IPS-NIHi7 (cell line): ENCODE data around the gene EIF2A.
"Not testable (repeated sequence)": the region's sequence is repeated elsewhere in the genome, so short reads cannot be mapped to it uniquely, and the experiment has no call there.

ENCODE experiments used
- DNase-seq: peaks from one replicate; pipeline ENCODE4 v3.0.0; 2012; ENCODE audit warnings: mixed read lengths; ENCODE audit errors: extremely low spot score

The EIF2A gene

DNA sequence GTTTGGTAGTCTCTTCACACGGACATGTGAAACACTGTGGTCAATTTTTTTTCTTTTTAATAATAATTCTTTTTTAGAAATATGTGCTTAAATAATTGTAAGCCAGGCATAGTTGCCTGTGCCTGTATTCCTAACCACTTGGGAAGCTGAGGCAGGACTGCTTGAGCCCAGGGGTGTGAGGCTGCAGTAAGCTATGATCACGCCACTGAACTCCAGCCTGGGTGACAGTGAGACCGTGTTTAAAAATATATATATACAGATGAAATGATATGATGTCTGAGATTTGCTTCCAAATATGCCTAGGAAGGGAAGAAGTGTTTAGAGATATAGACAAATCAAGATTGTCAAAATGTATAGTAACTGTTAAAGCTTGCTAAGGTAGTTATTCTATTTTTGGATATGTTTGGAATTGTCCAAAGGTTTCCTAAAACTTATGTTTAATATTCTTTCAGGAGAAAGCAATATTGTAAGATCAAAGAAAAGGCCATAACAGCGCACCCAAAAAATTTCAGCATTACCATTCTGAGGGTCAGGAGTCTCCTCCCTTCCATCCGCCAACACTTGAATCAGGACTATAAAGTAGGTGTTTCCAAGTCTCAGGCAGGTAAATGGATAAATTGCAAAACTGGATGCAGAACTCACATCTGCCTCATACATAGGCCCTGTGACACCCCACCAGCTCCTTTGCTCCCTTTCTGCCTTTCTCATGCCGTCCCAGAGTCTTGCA, 56.0 kb downstream of the EIF2A start:
- DNase-seq = no peak

DNA sequence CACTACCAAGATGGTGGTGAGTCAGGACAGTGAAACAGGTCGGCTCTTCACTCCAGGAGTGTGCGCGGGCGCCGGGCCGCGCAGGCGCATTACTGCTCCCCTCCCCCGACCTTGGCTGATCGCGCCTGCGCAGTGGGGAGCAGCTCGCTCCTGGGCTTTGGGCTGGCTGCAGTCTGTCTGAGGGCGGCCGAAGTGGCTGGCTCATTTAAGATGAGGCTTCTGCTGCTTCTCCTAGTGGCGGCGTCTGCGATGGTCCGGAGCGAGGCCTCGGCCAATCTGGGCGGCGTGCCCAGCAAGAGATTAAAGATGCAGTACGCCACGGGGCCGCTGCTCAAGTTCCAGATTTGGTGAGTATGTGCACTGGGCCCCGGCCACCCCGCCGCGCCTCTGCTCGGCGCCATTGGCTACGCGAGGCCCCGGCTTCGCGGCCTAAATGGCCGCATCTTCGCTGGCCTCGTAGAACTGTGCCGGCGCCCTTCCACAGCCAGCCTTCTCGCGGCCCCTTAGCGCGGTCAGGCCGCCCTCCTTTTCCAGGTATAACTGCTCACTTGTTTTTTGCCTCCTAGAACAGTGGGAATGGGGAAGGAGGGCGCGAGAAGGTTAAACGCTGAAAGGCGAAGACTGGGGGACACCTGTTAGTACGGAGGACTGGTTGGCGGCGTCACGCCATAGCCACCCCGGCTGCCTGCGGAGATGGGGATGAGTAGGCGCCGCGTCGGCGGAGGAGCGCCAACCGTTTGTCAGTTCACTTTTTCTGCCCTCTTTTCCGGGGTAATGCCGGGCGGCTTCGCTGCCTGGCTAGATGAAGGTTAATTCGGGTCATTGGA, 56.8 kb downstream of the EIF2A start, which contains the start of gene SELENOT:
TSS of gene SELENOT (plus strand) at position 169 of the 827 bp plus-strand sequence. CDS start at position 211, 42 bp downstream.
- DNase-seq = peak; percentile 97

DNA sequence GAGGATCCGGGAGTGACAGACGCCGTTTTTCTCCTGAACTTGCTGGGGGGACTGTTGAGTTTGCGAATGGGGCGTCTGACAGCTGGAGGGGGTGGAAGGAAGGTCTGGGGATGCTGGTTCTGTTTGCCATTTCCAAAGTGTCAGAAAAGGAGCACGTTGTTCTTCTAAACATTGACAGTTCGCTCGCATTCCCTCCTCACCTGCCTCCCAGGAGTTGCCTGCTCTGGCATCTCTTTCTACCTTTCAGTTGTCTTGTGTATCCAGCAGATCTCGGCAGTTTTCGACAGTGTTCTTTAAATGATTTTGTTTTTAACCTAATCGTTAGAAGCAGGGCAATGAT, 57.4 kb downstream of the EIF2A start:
- peak; percentile 26 for DNase-seq

DNA sequence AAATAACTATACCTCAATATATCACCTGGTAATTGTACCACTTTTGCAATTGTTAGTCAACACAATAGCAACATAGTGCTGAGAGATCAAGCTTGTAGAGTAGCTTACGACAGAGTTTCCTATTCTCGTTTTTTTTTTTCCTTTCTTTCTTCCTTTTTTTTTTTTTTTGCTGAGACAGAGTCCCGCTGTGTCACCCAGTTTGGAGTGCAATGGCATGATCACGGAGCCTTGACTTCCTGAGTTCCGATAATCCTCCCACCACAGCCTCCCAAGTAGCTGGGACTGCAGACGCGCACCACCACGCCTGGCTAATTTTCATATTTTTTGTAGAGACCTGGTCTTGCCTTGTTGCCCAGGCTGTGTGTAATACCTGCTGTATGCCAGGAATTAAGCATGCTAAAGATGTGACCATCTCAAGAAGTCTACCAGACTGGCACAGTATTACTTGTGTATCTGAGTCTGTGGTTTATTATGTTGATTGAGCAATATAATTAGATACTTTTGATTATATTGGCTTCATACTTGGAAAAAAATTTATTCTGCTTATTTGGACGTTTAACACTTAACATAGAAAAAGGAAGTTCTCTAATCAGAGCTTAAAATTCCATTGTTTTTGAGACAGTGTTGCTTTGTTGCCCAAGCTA, 59.5 kb downstream of the EIF2A start:
- no peak for DNase-seq

DNA sequence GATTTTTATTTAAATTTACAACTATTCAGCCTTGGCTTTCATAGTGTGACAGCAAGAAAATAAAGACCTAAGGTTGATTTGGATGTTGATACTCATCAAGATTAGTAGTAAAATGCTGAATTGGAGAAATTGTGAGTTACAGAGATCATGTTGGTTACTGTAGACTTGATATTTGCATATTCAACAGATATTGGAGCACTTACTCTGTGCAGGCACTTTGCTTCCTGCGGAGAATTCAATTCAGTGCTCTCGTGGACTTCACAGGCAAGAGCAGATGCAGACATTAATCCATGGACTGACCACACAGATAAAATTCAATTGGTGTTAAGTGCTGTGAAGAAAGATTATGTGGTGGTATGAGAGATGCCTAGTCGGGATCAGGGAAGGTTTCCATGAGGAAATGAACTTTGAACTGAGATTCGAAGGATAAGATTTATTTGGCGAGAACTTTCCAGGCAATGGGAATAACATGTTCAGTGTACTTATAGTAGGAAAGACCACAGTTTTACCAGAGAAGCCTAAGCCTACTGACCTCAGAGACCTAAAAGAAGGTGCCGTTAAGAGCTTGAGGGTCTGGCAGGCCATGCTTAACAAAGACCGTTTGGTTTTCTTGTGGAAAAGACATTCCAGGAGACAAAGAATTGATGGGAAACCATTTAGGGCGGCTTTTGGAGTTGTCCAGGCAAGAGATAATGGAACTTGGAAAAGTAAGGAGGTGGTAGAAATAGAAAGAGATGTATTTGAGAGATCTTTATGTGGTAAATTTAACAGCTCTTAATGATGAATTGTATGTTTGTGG, 60.9 kb downstream of the EIF2A start:
- DNase-seq = no peak

DNA sequence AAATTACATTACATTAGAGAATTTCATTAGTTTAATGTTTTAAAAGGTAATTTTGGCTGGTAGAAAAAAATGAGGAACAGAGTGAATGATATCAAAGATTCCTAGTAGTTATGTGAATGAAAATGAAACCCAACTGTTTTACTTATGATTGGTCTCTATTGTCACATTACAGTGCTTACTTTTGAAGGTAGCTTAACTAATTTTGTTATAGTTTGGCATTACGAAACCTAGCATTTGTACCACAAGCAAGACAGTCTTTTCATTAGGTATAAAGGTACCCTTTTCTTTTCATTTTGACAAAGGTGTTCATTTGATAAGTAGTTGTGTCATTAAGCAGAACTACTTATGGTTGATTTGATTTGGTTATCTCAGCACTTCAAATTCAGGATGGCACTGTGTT, 63.4 kb downstream of the EIF2A start:
- no peak for DNase-seq

DNA sequence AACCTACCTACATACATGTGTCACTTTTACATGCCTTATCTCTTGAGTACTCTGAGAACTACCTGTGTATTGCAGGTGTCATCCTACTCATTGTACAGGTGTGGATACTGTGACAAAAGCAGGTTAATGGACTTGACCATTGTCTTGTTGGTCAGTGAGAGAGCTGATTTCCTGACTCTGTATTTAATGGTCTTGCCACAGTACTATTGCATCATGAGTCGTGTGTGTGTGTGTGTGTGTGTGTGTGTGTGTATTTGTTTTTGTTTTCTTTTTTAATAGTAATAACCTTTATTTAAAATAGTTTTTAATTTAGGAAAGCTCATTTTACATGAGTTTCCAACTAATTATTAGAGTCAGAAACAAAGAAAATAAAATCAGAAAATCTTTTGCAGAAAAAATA, 64.2 kb downstream of the EIF2A start:
- no peak for DNase-seq

DNA sequence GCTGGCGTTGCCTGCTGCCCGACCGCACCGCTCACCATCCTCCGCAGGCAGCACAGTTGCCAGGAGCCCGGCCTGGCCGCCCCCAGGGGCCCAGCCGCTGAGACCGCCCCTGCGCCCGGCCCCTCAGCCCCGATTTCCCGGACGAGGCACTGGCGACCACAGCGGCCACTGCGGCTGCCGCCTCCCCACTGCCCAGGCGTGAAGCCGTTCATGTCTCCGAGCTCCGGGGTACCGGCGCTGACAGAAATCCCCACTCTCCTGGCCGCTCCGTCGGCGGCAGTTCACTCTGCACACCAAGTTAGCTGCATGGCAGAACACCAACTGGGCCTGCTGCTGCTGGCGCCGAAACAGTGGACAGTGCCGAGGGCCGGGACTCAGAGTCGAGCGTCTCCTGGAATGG, 65.1 kb downstream of the EIF2A start:
- no peak for DNase-seq

DNA sequence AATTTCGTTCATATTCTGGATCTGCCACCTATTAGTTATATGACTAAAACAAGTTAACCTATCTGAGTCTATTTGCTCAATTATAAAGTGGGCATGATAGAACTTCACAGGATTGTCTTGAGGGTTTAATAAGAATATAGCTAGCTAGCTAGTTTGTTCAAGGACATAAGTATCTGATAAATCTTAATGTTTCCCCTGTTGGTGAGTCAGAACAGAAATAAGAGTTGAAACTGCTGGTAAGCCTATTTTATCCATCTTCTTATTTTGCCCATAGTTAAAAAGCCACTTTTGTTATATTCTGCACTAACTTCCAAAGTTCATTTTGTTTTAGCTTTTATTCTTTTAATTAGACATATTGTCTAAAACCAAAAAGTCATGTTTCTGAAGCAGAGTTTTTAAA, 65.9 kb downstream of the EIF2A start:
- no peak for DNase-seq

DNA sequence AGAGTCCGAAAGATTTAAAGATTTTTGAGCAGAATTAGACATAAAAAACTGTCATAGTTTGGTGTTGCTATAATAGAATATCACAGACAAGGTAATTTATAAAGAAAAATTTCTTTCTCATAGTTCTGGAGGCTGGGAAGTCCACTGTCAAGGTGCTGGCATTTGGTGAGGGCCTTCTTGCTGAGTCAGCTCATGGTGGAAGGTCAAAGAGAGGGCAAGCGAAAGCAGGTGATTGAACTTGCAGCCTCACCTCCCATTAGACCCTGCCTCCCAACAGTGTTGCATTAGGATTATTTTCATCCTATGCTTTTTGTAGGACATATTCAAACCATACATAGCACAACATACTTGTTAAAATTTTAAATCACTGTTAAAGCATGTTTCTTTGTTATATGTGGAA, 66.4 kb downstream of the EIF2A start:
- no peak for DNase-seq

DNA sequence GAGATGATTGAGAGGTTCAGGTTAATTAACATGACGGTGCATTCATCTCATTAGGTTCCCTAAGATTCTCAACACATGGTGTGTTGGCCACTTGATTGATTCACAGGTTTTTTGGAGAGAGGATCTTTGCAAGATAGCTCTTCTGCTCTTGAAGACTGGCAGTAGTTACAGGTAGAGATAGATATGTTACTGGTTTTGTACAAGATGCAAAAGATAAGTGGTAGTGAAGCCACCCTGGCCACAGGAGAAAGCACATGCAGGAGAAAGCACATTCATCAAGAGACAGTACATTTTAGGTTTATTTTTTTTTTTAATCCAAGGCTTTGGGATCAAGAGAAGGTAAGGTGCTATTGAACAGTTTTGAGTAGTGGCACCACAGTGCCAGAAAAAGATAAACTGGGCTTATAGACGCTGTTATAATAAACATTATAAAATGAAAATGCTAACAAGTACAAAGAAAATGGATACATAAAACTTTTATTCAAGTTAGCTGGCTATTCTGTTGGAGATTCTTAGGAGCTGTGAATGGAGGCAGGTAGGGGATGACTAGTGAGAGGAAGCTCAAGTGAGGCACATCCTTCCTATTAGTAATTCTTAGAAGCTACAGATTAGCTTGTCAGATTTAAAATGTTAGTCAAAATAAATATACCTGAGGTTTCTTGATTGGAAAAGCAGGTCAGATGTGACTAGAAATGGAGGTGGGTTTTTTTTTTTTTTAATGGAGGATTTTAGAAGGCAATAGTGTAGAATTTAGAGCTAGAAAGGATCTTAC, 67.3 kb downstream of the EIF2A start:
- DNase-seq = no peak

DNA sequence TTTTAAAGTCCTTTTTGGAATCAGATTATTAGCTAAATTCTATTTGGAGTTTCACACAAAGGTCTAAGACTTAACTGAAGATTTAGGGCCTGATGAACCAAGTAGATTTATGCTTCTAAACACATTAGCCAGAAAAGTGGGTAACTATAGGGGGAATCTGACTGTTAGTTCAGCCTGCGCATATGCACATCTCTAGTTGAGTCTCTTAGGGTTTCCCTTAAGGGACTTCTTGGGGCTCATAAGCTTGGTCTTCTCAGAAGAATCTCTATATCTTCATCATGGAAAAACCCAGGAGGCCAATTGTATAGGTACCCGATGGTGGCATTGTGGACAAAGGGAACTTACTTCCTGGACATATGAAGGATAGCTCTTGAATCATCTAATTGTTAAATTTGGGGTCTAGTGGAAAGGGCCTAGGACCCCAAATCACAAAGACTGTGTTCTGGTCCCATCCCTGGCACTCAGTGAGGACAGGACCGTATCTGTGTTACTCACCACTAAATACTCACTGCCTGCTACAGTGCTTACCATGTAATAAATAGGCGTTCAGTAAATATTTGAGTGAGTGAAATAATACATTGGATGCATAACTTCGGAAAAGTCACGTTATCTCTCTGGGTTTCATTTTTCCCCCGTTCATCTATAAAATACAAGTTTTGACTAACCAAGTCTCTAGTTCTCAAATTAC, 73.6 kb downstream of the EIF2A start:
- DNase-seq = no peak

DNA sequence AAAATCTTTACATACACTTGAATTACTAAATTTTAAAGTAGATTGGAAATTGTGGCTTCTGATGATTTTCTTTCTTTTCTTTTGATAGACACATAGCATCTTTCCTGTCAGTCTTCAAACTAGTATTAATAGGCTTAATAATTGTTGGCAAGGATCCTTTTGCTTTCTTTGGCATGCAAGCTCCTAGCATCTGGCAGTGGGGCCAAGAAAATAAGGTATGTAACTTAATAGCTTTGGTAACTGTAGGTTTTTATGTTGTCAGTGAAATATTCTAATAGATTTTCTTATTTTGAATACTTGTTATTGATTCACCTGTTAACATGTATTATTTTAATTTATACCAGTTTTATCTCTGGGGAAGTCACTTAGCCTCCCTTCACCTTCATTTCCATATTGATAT, 76.4 kb downstream of the EIF2A start:
- not testable (repeated sequence) for DNase-seq

DNA sequence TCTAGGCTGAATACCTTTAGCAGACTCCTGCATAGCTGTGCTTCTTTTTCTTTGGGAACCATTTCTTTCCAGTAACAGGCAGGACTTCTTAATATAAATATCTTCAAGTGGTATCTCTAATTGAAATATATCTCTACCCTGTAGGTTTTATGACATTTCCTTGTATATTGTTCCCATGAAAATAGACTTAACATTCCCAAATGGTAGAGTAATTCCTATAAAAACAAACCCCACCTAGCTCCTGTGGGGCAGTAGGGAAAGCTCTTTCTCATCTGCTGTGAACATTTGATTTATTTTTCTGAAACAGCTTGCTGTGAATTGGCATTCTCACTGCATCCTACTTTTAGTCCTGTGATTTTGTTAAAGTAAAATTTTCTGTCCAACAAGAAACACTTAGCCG, 77.4 kb downstream of the EIF2A start:
- no peak for DNase-seq

DNA sequence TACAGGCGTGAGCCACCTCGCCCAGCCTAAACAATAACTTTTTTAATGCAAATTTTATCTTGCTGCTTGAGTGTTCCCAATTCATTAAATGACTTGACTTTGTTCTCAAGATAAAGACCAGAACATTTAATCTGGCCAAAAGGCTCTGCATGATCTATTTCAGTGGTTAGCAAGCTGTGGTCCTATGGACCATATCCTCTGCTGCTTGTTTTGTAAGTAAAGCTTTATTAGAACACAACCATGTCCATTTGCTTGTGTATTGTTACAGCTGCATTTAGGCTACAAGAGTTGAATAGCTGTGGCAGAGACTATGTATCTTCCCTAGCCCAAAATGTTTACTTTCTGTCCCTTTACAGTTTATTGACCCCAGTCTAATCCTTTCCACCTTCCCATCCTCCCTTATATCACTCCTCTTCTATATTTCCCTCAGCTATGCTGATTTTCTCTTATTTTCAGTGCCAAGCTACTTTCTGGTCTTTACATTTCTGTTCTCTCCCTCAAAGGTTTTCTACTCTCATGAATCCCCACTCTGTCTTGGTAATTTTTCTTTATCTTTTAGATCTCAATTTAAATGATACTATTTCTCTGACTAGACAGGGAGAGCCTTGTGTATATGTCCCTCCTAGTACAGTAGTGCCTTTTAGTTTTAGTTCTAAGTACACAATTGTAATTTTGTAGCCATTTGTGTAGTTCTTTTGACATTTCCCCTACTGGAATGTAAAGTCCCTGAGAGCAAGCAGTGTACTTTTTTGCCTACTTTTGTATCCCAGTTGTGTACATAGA, 79.8 kb downstream of the EIF2A start:
- DNase-seq = no peak

DNA sequence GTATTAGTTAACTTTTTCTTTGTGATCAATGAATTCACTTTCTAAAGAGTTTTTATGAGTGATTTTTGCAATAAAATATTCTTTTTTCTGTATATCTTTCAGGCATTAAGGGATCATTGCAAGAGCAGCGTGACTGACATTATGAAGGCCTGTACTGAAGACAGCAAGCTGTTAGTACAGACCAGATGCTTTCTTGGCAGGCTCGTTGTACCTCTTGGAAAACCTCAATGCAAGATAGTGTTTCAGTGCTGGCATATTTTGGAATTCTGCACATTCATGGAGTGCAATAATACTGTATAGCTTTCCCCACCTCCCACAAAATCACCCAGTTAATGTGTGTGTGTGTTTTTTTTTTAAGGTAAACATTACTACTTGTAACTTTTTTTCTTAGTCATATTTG, 81.0 kb downstream of the EIF2A start:
- DNase-seq = no peak

DNA sequence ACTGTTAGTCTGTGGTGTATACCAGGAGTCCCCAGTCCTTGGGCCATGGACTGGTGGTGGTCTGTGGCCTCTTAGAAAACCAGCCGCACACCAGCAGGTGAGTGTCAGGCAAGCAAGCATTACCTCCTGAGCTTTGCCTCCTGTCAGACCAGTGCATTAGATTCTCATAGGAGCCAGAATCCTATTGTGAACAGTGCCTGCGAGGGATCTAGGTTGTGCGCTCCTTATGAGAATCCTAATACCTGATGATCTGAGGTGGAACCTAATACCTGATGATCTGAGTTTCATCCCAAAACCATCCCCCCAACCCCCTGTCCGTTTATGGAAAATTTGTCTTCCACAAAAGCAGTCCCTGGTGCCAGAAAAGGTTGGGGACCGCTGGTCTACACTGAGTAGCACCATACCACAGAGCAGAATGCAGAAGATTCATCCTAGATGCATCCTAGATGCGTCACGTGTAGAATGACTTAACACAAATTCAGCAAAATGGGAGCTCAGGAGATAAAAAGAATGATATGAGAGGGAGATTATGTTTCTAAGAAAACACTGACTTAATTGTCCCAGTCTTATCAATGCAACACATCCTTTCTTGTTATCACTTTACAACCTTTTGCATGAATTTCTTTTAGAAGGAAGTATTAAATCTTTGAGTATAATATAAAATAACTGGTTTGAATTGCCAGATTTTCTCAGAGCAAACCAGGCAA, 85.1 kb downstream of the EIF2A start:
- DNase-seq = no peak

DNA sequence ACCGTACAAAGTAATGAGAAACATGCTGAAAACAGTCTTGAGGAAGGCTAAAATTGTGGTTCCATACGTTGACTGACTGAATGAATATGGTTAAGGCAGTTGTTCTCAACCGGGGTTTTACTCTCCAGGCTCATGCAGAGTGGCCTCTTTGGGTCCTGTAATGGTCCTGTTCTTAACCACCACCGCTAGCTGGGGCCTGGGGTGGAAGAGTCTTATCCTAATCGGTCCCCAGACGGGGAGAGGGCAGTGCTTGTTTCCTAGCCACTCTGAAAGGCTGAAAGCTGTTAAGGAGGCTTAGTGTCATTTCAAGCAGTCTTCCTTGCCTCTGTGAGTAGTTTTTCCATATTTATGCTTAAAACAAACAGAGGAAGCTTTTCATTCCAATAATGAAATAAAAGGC, 88.5 kb downstream of the EIF2A start:
- peak; percentile 16 for DNase-seq

DNA sequence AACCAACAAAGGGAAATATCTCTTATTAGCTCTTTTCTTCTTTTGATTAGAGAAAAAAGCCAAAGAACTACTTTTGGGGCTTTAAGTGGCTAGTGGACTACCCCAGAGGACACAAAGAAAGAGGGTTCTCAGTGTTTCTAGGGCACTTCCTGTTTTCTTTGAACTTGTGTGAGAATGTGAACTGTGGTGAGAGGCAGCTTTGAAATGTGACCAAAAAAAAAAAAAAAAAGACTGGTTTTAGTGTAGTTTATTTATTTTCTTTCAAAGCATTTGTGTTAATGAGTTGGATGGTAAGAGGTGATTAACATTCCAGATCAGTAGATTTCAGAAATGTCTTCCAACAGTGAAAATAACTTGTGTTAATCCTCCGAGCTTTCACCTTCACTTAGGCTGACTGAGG, 88.9 kb downstream of the EIF2A start:
- no peak for DNase-seq
